GM23338 (cell line): ENCODE data around the gene MFNG.

Source experiments
- CREB1 ChIP-seq: fragments of 250-450 bp; sonication (Bioruptor Pico); IDR thresholded peaks from 2 replicates; pipeline ENCODE4 v1.5.0; 2020; ENCODE audit warnings: low read depth, mild to moderate bottlenecking, moderate library complexity
- CTCF ChIP-seq, 2 experiments: fragments of 200-600 bp in 1 of 2; sonication (generic) in 1 of 2; conservative IDR thresholded peaks; 2 replicates each; pipeline versions ENCODE4 v1.5.1 to v1.6.1; 2016 to 2017; ENCODE audit warnings: antibody characterized with exemption in 2 of 2, low read depth in 2 of 2, mild to moderate bottlenecking in 2 of 2, moderate library complexity in 1 of 2
- EZH2phosphoT487 ChIP-seq: fragments of 200-600 bp; sonication (generic); IDR thresholded peaks from one replicate; pipeline ENCODE4 v1.8.1; 2018; ENCODE audit warnings: antibody characterized with exemption; ENCODE audit not compliant: unreplicated experiment
- POLR2AphosphoS5 ChIP-seq: IDR thresholded peaks from 2 replicates; pipeline ENCODE4 v1.6.1; 2016; ENCODE audit warnings: antibody characterized with exemption, low read depth
- STAT1 ChIP-seq: IDR thresholded peaks from one replicate; pipeline ENCODE4 v1.6.1; 2016; ENCODE audit warnings: antibody characterized with exemption; ENCODE audit not compliant: unreplicated experiment
- ZNF462 ChIP-seq: fragments of 250-450 bp; sonication (Bioruptor Pico); IDR thresholded peaks from 2 replicates; pipeline ENCODE4 v1.5.0; 2020; ENCODE audit warnings: mild to moderate bottlenecking, moderate library complexity
- TF ChIP-seq, protein P1 (sequence below): IDR thresholded peaks from one replicate; pipeline ENCODE4 v1.6.1; 2018; ENCODE audit warnings: antibody characterized with exemption; ENCODE audit not compliant: unreplicated experiment

GRCh38 chr22:37460684-37461083 is 25.5 kb downstream of the MFNG start:
- TF ChIP-seq ZNF462 (CRISPR knock-in tag) (no peak), POLR2AphosphoS5 (no peak), CTCF (conservative IDR thresholded peaks at IDR 0.05; ENCODE audit: low read depth in 2 of 2) (no peak), CREB1 (CRISPR knock-in tag) (no peak), EZH2phosphoT487 (no peak), STAT1 (no peak)
- TF ChIP-seq, protein P1, sequence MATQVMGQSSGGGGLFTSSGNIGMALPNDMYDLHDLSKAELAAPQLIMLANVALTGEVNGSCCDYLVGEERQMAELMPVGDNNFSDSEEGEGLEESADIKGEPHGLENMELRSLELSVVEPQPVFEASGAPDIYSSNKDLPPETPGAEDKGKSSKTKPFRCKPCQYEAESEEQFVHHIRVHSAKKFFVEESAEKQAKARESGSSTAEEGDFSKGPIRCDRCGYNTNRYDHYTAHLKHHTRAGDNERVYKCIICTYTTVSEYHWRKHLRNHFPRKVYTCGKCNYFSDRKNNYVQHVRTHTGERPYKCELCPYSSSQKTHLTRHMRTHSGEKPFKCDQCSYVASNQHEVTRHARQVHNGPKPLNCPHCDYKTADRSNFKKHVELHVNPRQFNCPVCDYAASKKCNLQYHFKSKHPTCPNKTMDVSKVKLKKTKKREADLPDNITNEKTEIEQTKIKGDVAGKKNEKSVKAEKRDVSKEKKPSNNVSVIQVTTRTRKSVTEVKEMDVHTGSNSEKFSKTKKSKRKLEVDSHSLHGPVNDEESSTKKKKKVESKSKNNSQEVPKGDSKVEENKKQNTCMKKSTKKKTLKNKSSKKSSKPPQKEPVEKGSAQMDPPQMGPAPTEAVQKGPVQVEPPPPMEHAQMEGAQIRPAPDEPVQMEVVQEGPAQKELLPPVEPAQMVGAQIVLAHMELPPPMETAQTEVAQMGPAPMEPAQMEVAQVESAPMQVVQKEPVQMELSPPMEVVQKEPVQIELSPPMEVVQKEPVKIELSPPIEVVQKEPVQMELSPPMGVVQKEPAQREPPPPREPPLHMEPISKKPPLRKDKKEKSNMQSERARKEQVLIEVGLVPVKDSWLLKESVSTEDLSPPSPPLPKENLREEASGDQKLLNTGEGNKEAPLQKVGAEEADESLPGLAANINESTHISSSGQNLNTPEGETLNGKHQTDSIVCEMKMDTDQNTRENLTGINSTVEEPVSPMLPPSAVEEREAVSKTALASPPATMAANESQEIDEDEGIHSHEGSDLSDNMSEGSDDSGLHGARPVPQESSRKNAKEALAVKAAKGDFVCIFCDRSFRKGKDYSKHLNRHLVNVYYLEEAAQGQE, result no peak
